GM23338 (cell line): ENCODE data around the gene GARIN1A. TPM values are rescaled to one million over a fixed set of nuclear protein-coding genes. Genes with fewer than 3 reads are reported as not detected.

Experiments used
- ATAC-seq: fragments of 200-7000 bp; cut with Tn5 transposase; 3 replicates; pipeline ENCODE4 v1.9.1; 2020
- DNase-seq: peaks from one replicate; pipeline ENCODE4 v3.0.0-alpha.2; 2015; ENCODE audit warnings: low spot score
- H2AFZ ChIP-seq: fragments of 200-600 bp; sonication (generic); 2 replicates; pipeline ENCODE4 v1.8.0; 2016; ENCODE audit warnings: antibody characterized with exemption, mild to moderate bottlenecking, moderate library complexity
- H3F3A ChIP-seq: fragments of 200-600 bp; sonication (generic); replicated peaks from 2 replicates; pipeline ENCODE4 v1.8.0; 2017; ENCODE audit warnings: antibody characterized with exemption, mixed run types, low read depth
- H3K27ac ChIP-seq: fragments of 200-600 bp; sonication (generic); 2 replicates; pipeline ENCODE4 v1.6.1; 2016; ENCODE audit warnings: low read depth
- H3K27me3 ChIP-seq: fragments of 200-600 bp; sonication (generic); 2 replicates; pipeline ENCODE4 v1.8.0; 2016; ENCODE audit warnings: mild to moderate bottlenecking, mixed run types, moderate library complexity; ENCODE audit not compliant: insufficient read depth
- H3K36me3 ChIP-seq: fragments of 200-600 bp; sonication (generic); 2 replicates; pipeline ENCODE4 v1.8.0; 2016; ENCODE audit warnings: mild to moderate bottlenecking; ENCODE audit not compliant: insufficient read depth
- H3K4me1 ChIP-seq: fragments of 200-600 bp; sonication (generic); 2 replicates; pipeline ENCODE4 v1.8.0; 2016; ENCODE audit warnings: mild to moderate bottlenecking, moderate library complexity; ENCODE audit not compliant: insufficient read depth
- H3K4me2 ChIP-seq: fragments of 200-600 bp; sonication (generic); 2 replicates; pipeline ENCODE4 v1.7.1; 2017; ENCODE audit warnings: mixed run types
- H3K4me3 ChIP-seq: fragments of 200-600 bp; sonication (generic); 2 replicates; pipeline ENCODE4 v1.6.1; 2016; ENCODE audit warnings: mixed run types
- H3K79me2 ChIP-seq: fragments of 200-600 bp; sonication (generic); replicated peaks from 2 replicates; pipeline ENCODE4 v1.8.0; 2017; ENCODE audit warnings: mild to moderate bottlenecking; ENCODE audit not compliant: insufficient read depth
- H3K9me2 ChIP-seq: fragments of 200-600 bp; sonication (generic); 2 replicates; pipeline ENCODE4 v1.8.0; 2017; ENCODE audit not compliant: insufficient read depth
- H4K20me1 ChIP-seq: fragments of 200-600 bp; sonication (generic); replicated peaks from 2 replicates; pipeline ENCODE4 v1.8.0; 2017; ENCODE audit warnings: mild to moderate bottlenecking; ENCODE audit not compliant: insufficient read depth
- H3K27ac Mint-ChIP-seq: 2 replicates; pipeline ENCODE4 v1.8.0; 2020; ENCODE audit warnings: inconsistent platforms, mild to moderate bottlenecking, moderate library complexity, mixed read lengths
- H3K27me3 Mint-ChIP-seq: 3 replicates; pipeline ENCODE4 v1.8.0; 2022; ENCODE audit warnings: low read depth, mild to moderate bottlenecking, moderate library complexity, mixed read lengths, inconsistent platforms; ENCODE audit not compliant: insufficient read depth, poor library complexity
- H3K36me3 Mint-ChIP-seq: 3 replicates; pipeline ENCODE4 v1.8.0; 2021; ENCODE audit warnings: low read depth, mild to moderate bottlenecking, inconsistent platforms, moderate library complexity, mixed read lengths
- H3K4me1 Mint-ChIP-seq: 3 replicates; pipeline ENCODE4 v1.8.0; 2020; ENCODE audit warnings: mild to moderate bottlenecking, inconsistent platforms, mixed read lengths
- H3K4me3 Mint-ChIP-seq: 3 replicates; pipeline ENCODE4 v1.8.0; 2021; ENCODE audit warnings: moderate library complexity, mild to moderate bottlenecking, inconsistent platforms, mixed read lengths
- H3K9me3 Mint-ChIP-seq: 3 replicates; pipeline ENCODE4 v1.8.0; 2020; ENCODE audit warnings: moderate library complexity, mild to moderate bottlenecking, inconsistent platforms, mixed read lengths
- CREB1 ChIP-seq: fragments of 250-450 bp; sonication (Bioruptor Pico); IDR thresholded peaks from 2 replicates; pipeline ENCODE4 v1.5.0; 2020; ENCODE audit warnings: low read depth, mild to moderate bottlenecking, moderate library complexity
- EZH2 ChIP-seq: fragments of 200-600 bp; sonication (generic); IDR thresholded peaks from one replicate; pipeline ENCODE4 v1.8.0; 2017; ENCODE audit warnings: antibody characterized with exemption, mild to moderate bottlenecking, low read depth; ENCODE audit not compliant: unreplicated experiment
- EZH2phosphoT487 ChIP-seq: fragments of 200-600 bp; sonication (generic); IDR thresholded peaks from one replicate; pipeline ENCODE4 v1.8.1; 2018; ENCODE audit warnings: antibody characterized with exemption; ENCODE audit not compliant: unreplicated experiment
- JUNB ChIP-seq: IDR thresholded peaks from one replicate; pipeline ENCODE4 v1.6.1; 2016; ENCODE audit warnings: antibody characterized with exemption; ENCODE audit not compliant: unreplicated experiment
- NANOG ChIP-seq: IDR thresholded peaks from 2 replicates; pipeline ENCODE4 v1.6.1; 2016; ENCODE audit warnings: antibody characterized with exemption, borderline replicate concordance
- POLR2AphosphoS5 ChIP-seq: IDR thresholded peaks from 2 replicates; pipeline ENCODE4 v1.6.1; 2016; ENCODE audit warnings: antibody characterized with exemption, low read depth
- STAT1 ChIP-seq: IDR thresholded peaks from one replicate; pipeline ENCODE4 v1.6.1; 2016; ENCODE audit warnings: antibody characterized with exemption; ENCODE audit not compliant: unreplicated experiment
- ZNF114 ChIP-seq: fragments of 250-450 bp; sonication (Bioruptor Pico); IDR thresholded peaks from 2 replicates; pipeline ENCODE4 v1.5.0; 2020; ENCODE audit warnings: mild to moderate bottlenecking, moderate library complexity
- ZNF331 ChIP-seq: fragments of 250-450 bp; sonication (Bioruptor Pico); IDR thresholded peaks from 2 replicates; pipeline ENCODE4 v1.5.0; 2020; ENCODE audit warnings: low read depth, mild to moderate bottlenecking, moderate library complexity
- polyA plus RNA-seq: library from polyadenylated mRNA; unstranded; fragments of >200 nt; fragmentation: Nextera tagmentation; extraction: Ambion mirVana; gene quantifications from 2 replicates; pipeline ENCODE4 v1.2.1, GENCODE V29; 2016
- total RNA-seq: library from RNA; depleted of rRNA; stranded (reverse); fragments of >200 nt; shearing (Covaris generic); gene quantifications from 2 replicates; pipeline ENCODE4 v1.2.3, GENCODE V29; 2014
- TF ChIP-seq, protein P1 (sequence below), 2 experiments: fragments of 200-600 bp in 1 of 2; sonication (generic) in 1 of 2; conservative IDR thresholded peaks; 2 replicates each; pipeline versions ENCODE4 v1.5.1 to v1.6.1; 2016 to 2017; ENCODE audit warnings: antibody characterized with exemption in 2 of 2, low read depth in 2 of 2, mild to moderate bottlenecking in 2 of 2, moderate library complexity in 1 of 2
- TF ChIP-seq, protein P2 (sequence below): IDR thresholded peaks from one replicate; pipeline ENCODE4 v1.6.1; 2018; ENCODE audit warnings: antibody characterized with exemption; ENCODE audit not compliant: unreplicated experiment
- TF ChIP-seq, protein P3 (sequence below): fragments of 250-450 bp; sonication (Bioruptor Pico); IDR thresholded peaks from 2 replicates; pipeline ENCODE4 v1.5.0; 2020; ENCODE audit warnings: mild to moderate bottlenecking, moderate library complexity
- TF ChIP-seq, protein P4 (sequence below): IDR thresholded peaks from 2 replicates; pipeline ENCODE4 v1.6.1; 2016; ENCODE audit warnings: antibody characterized with exemption

Gene GARIN1A
- total and polyA plus RNA-seq, 2 experiments from 2014 or later, result 0.10 TPM; not detected in 1

DNA sequence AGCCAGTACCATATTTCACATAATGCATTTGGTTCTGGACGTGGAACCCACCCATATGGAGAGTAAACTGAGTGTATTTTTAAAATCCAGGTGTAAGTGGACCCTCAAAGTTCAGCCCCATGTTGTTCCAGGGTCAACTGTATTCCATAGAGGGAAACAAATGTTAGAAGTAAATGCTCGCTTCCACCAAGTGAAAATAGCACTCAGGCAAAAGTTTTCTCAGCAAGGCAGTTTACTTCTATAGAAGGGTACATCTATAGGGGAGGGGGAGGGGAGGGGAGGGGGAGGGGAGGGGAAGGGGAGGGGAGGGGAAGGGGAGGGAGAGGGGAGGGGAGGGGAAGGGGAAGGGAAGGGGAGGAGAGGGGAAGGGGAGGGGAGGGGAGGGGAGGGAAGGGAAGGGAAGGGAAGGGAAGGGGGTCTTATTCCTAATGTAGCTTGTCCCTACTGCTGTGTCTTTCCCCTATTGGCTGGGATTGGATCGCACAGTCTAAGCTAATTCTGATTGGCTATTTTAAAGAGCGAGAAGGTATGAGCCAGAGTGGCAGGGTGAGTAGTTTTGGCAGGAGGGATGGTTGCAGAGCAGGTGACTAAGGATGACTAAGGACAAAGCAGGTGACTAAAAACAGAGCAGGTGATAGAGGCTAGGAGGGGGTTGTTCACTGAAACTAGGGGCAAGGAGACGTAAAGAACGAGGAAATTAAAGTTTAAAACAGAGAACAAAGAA is 29.1 kb downstream of the GARIN1A start:
- no peak overlapping the region for H3K4me2 ChIP-seq
- no peaks in the 10 kb centered on the region for H3K79me2 ChIP-seq
- H3F3A ChIP-seq, result no peaks in the 10 kb centered on the region
- H3K27ac Mint-ChIP-seq, result peak overlapping the region; percentile 25; the same call in 1 of the 2 replicates
- H3K4me1 ChIP-seq, result peaks cover 28% of the 10 kb centered on the region; the same call in 1 of the 2 replicates
- no peak overlapping the region for H3K4me3 ChIP-seq
- no peak overlapping the region for H3K27ac ChIP-seq
- ATAC-seq, result no peak
- peaks cover 28% of the 10 kb centered on the region for H3K4me1 Mint-ChIP-seq
- peak; percentile 22 for DNase-seq
- no peak overlapping the region for H3K4me3 Mint-ChIP-seq
- TF ChIP-seq JUNB (no peak), POLR2AphosphoS5 (no peak), STAT1 (no peak), ZNF114 (no peak), EZH2 (no peak), NANOG (no peak), EZH2phosphoT487 (no peak), CREB1 (no peak), ZNF331 (CRISPR knock-in tag) (no peak)
- TF ChIP-seq, protein P1, sequence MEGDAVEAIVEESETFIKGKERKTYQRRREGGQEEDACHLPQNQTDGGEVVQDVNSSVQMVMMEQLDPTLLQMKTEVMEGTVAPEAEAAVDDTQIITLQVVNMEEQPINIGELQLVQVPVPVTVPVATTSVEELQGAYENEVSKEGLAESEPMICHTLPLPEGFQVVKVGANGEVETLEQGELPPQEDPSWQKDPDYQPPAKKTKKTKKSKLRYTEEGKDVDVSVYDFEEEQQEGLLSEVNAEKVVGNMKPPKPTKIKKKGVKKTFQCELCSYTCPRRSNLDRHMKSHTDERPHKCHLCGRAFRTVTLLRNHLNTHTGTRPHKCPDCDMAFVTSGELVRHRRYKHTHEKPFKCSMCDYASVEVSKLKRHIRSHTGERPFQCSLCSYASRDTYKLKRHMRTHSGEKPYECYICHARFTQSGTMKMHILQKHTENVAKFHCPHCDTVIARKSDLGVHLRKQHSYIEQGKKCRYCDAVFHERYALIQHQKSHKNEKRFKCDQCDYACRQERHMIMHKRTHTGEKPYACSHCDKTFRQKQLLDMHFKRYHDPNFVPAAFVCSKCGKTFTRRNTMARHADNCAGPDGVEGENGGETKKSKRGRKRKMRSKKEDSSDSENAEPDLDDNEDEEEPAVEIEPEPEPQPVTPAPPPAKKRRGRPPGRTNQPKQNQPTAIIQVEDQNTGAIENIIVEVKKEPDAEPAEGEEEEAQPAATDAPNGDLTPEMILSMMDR (conservative IDR thresholded peaks at IDR 0.05; ENCODE audit: low read depth in 2 of 2), result no peak
- TF ChIP-seq, protein P2, sequence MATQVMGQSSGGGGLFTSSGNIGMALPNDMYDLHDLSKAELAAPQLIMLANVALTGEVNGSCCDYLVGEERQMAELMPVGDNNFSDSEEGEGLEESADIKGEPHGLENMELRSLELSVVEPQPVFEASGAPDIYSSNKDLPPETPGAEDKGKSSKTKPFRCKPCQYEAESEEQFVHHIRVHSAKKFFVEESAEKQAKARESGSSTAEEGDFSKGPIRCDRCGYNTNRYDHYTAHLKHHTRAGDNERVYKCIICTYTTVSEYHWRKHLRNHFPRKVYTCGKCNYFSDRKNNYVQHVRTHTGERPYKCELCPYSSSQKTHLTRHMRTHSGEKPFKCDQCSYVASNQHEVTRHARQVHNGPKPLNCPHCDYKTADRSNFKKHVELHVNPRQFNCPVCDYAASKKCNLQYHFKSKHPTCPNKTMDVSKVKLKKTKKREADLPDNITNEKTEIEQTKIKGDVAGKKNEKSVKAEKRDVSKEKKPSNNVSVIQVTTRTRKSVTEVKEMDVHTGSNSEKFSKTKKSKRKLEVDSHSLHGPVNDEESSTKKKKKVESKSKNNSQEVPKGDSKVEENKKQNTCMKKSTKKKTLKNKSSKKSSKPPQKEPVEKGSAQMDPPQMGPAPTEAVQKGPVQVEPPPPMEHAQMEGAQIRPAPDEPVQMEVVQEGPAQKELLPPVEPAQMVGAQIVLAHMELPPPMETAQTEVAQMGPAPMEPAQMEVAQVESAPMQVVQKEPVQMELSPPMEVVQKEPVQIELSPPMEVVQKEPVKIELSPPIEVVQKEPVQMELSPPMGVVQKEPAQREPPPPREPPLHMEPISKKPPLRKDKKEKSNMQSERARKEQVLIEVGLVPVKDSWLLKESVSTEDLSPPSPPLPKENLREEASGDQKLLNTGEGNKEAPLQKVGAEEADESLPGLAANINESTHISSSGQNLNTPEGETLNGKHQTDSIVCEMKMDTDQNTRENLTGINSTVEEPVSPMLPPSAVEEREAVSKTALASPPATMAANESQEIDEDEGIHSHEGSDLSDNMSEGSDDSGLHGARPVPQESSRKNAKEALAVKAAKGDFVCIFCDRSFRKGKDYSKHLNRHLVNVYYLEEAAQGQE, result no peak
- TF ChIP-seq, protein P3, sequence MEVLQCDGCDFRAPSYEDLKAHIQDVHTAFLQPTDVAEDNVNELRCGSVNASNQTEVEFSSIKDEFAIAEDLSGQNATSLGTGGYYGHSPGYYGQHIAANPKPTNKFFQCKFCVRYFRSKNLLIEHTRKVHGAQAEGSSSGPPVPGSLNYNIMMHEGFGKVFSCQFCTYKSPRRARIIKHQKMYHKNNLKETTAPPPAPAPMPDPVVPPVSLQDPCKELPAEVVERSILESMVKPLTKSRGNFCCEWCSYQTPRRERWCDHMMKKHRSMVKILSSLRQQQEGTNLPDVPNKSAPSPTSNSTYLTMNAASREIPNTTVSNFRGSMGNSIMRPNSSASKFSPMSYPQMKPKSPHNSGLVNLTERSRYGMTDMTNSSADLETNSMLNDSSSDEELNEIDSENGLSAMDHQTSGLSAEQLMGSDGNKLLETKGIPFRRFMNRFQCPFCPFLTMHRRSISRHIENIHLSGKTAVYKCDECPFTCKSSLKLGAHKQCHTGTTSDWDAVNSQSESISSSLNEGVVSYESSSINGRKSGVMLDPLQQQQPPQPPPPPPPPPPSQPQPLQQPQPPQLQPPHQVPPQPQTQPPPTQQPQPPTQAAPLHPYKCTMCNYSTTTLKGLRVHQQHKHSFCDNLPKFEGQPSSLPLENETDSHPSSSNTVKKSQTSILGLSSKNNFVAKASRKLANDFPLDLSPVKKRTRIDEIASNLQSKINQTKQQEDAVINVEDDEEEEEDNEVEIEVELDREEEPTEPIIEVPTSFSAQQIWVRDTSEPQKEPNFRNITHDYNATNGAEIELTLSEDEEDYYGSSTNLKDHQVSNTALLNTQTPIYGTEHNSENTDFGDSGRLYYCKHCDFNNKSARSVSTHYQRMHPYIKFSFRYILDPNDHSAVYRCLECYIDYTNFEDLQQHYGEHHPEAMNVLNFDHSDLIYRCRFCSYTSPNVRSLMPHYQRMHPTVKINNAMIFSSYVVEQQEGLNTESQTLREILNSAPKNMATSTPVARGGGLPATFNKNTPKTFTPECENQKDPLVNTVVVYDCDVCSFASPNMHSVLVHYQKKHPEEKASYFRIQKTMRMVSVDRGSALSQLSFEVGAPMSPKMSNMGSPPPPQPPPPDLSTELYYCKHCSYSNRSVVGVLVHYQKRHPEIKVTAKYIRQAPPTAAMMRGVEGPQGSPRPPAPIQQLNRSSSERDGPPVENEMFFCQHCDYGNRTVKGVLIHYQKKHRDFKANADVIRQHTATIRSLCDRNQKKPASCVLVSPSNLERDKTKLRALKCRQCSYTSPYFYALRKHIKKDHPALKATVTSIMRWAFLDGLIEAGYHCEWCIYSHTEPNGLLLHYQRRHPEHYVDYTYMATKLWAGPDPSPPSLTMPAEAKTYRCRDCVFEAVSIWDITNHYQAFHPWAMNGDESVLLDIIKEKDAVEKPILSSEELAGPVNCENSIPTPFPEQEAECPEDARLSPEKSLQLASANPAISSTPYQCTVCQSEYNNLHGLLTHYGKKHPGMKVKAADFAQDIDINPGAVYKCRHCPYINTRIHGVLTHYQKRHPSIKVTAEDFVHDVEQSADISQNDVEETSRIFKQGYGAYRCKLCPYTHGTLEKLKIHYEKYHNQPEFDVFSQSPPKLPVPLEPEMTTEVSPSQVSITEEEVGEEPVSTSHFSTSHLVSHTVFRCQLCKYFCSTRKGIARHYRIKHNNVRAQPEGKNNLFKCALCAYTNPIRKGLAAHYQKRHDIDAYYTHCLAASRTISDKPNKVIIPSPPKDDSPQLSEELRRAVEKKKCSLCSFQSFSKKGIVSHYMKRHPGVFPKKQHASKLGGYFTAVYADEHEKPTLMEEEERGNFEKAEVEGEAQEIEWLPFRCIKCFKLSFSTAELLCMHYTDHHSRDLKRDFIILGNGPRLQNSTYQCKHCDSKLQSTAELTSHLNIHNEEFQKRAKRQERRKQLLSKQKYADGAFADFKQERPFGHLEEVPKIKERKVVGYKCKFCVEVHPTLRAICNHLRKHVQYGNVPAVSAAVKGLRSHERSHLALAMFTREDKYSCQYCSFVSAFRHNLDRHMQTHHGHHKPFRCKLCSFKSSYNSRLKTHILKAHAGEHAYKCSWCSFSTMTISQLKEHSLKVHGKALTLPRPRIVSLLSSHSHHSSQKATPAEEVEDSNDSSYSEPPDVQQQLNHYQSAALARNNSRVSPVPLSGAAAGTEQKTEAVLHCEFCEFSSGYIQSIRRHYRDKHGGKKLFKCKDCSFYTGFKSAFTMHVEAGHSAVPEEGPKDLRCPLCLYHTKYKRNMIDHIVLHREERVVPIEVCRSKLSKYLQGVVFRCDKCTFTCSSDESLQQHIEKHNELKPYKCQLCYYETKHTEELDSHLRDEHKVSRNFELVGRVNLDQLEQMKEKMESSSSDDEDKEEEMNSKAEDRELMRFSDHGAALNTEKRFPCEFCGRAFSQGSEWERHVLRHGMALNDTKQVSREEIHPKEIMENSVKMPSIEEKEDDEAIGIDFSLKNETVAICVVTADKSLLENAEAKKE (CRISPR knock-in tag), result no peak
- TF ChIP-seq, protein P4, sequence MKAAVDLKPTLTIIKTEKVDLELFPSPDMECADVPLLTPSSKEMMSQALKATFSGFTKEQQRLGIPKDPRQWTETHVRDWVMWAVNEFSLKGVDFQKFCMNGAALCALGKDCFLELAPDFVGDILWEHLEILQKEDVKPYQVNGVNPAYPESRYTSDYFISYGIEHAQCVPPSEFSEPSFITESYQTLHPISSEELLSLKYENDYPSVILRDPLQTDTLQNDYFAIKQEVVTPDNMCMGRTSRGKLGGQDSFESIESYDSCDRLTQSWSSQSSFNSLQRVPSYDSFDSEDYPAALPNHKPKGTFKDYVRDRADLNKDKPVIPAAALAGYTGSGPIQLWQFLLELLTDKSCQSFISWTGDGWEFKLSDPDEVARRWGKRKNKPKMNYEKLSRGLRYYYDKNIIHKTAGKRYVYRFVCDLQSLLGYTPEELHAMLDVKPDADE, result no peak
- H3K27me3 ChIP-seq, result peaks cover 16% of the 10 kb centered on the region
- peaks cover 9% of the 10 kb centered on the region for H3K27me3 Mint-ChIP-seq
- H4K20me1 ChIP-seq, result no peaks in the 10 kb centered on the region
- peaks cover 3% of the 10 kb centered on the region; the same call in 1 of the 3 replicates for H3K36me3 Mint-ChIP-seq
- H2AFZ ChIP-seq, result no peak overlapping the region
- H3K9me3 Mint-ChIP-seq, result peaks cover 10% of the 10 kb centered on the region
- H3K36me3 ChIP-seq, result no peaks in the 10 kb centered on the region
- H3K9me2 ChIP-seq, result no peaks in the 10 kb centered on the region
